ENCODE measurements around the gene PCDH1.
"Not testable (repeated sequence)": the region's sequence is repeated elsewhere in the genome, so short reads cannot be mapped to it uniquely, and the experiment has no call there.

The PCDH1 gene

GRCh38 chr5:141826674-141827073, 51.5 kb downstream of the PCDH1 start:
- DNase-seq: no peak

GRCh38 chr5:141825791-141826560, 52.2 kb downstream of the PCDH1 start:
- no peak for DNase-seq

- no peak for DNase-seq
These were observed 53.0 kb downstream of the PCDH1 start for GRCh38 chr5:141825241-141825671.

- DNase-seq: no peak
These were observed 53.5 kb downstream of the PCDH1 start for GRCh38 chr5:141824717-141825116.

GRCh38 chr5:141823056-141823455, 55.2 kb downstream of the PCDH1 start:
- no peak for DNase-seq

- DNase-seq: no peak
These were observed 56.1 kb downstream of the PCDH1 start for GRCh38 chr5:141822144-141822543.

- no peak for DNase-seq
These were observed 56.7 kb downstream of the PCDH1 start for GRCh38 chr5:141821430-141821925.

GRCh38 chr5:141820686-141821085, 57.5 kb downstream of the PCDH1 start:
- not testable (repeated sequence) for DNase-seq

- DNase-seq: no peak
These were observed 60.6 kb downstream of the PCDH1 start for GRCh38 chr5:141817631-141818030.

- no peak for DNase-seq
These were observed 61.4 kb downstream of the PCDH1 start for GRCh38 chr5:141816598-141817399.

GRCh38 chr5:141815796-141816180, 62.4 kb downstream of the PCDH1 start:
- DNase-seq: no peak

- DNase-seq: no peak
These were observed 63.0 kb downstream of the PCDH1 start for GRCh38 chr5:141815051-141815795.

GRCh38 chr5:141814064-141814964, 63.9 kb downstream of the PCDH1 start:
- DNase-seq: peak; percentile 64

GRCh38 chr5:141812512-141812911, 65.7 kb downstream of the PCDH1 start:
- no peak for DNase-seq

- DNase-seq: peak; percentile 33
These were observed 66.7 kb downstream of the PCDH1 start for GRCh38 chr5:141811287-141812155.

- no peak for DNase-seq
These were observed 67.5 kb downstream of the PCDH1 start for GRCh38 chr5:141810702-141811101.

- DNase-seq: no peak
These were observed 68.7 kb downstream of the PCDH1 start for GRCh38 chr5:141809380-141810096.

GRCh38 chr5:141808857-141809256, 69.4 kb downstream of the PCDH1 start:
- no peak for DNase-seq

- DNase-seq: no peak
These were observed 70.5 kb downstream of the PCDH1 start for GRCh38 chr5:141807732-141808131.

GRCh38 chr5:141807329-141807728, 70.9 kb downstream of the PCDH1 start:
- no peak for DNase-seq
